ENCODE measurements around the gene ADGRB2.

ADGRB2 gene

DNA sequence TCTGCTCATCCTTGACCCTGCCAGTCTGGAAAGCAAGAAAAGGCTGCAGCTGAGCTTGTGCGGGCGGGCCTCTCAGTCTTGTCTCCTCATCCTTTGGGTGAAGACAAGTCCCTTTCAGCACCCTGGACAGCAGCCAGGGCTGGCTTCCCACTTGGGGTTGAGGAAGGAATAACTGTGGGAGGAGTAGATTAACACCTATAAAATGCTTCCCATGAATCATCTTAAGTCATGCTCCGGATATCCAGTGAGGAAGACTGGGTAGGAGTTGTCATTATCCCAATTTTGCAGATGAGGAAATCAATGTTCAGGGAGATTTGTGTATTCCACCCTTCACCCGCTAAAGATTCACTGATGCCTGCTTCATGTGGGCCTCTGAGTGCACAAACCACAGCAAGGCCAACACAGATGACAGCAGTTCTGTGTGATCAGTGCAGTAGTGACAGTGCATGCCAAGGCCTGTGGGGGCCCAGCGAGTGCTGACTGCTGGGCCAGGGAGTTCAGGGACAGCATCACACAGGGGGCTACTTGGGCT, 40.2 kb downstream of the ADGRB2 start:
- H3K4me3 ChIP-seq (ENCODE audit: low read depth, low read length) = no peak overlapping the region
- TF ChIP-seq, protein P1, sequence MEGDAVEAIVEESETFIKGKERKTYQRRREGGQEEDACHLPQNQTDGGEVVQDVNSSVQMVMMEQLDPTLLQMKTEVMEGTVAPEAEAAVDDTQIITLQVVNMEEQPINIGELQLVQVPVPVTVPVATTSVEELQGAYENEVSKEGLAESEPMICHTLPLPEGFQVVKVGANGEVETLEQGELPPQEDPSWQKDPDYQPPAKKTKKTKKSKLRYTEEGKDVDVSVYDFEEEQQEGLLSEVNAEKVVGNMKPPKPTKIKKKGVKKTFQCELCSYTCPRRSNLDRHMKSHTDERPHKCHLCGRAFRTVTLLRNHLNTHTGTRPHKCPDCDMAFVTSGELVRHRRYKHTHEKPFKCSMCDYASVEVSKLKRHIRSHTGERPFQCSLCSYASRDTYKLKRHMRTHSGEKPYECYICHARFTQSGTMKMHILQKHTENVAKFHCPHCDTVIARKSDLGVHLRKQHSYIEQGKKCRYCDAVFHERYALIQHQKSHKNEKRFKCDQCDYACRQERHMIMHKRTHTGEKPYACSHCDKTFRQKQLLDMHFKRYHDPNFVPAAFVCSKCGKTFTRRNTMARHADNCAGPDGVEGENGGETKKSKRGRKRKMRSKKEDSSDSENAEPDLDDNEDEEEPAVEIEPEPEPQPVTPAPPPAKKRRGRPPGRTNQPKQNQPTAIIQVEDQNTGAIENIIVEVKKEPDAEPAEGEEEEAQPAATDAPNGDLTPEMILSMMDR (conservative IDR thresholded peaks at IDR 0.05; ENCODE audit: low read depth, low read length) = no peak
- DNase-seq (ENCODE audit: low read depth) = peak; percentile 74

DNA sequence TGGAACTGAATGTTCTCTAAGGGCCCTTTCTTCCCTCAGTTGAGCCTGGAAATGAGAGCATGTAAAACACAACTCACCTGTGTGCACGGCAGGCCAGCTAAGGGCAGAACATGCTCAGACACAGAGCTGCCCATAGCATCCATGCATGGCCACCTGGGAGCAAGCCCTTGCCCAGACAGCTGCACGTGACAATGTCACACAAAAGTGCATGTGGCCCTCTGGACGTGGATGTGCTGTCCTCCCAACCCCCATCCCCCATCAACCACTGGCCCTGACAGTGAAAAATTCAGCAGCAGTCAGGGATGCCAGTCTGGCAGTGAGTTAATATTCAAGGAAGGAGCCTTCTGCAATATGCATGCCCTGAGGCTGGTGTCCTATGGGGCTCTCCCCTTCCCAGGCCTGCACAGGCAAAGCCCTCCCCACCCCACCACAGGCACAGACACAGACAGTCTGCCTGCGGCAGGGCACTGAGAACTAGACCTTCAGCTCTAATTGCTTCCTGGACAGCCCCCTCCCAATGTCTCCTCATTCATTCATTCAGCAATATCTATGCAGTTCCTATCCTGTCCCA, 45.7 kb downstream of the ADGRB2 start:
- TF ChIP-seq, protein P1 (conservative IDR thresholded peaks at IDR 0.05; ENCODE audit: low read depth, low read length) = no peak
- H3K4me3 ChIP-seq (ENCODE audit: low read depth, low read length) = no peak overlapping the region
- no peak for DNase-seq (ENCODE audit: low read depth)

DNA sequence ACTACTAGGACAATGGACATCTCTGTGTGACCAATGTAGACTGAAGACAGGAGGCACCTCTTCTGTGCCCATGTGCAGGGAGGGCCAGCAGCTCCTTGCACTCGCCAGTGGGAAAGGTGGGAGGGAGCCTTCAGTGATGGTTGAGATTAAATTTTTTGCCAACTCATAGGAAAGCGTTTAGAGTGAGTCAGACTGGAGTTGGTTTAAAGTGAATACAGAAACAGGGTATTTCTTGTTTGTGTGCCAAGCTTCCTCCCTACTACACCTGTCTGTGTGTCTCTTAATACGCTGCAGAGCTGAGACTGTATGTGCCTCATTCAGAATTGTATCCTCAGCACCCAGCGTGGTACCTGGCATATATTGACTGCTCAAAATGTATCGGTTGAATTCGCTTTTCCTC, 46.8 kb downstream of the ADGRB2 start:
- no peak overlapping the region for H3K4me3 ChIP-seq (ENCODE audit: low read depth, low read length)
- DNase-seq (ENCODE audit: low read depth) = no peak
- TF ChIP-seq, protein P1 (conservative IDR thresholded peaks at IDR 0.05; ENCODE audit: low read depth, low read length) = no peak

DNA sequence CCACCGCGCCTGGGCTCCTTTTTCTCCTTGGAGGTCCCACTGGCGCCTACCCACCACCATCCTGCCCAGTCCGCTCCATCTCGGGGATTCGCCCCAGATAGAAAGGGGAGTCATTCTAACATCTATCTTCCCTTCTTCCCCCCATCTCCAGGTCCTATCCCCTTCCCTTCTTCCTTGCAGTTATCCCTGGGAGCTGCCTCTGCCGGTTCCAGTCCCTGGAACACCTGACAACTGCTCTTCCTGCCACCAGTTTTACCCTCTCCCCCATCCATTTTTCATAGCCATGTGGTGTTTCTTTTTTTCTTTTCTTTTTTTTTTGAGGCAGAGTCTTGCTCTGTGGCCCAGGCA, 48.3 kb downstream of the ADGRB2 start:
- no peak overlapping the region for H3K4me3 ChIP-seq (ENCODE audit: low read depth, low read length)
- DNase-seq (ENCODE audit: low read depth) = no peak
- TF ChIP-seq, protein P1 (conservative IDR thresholded peaks at IDR 0.05; ENCODE audit: low read depth, low read length) = no peak

DNA sequence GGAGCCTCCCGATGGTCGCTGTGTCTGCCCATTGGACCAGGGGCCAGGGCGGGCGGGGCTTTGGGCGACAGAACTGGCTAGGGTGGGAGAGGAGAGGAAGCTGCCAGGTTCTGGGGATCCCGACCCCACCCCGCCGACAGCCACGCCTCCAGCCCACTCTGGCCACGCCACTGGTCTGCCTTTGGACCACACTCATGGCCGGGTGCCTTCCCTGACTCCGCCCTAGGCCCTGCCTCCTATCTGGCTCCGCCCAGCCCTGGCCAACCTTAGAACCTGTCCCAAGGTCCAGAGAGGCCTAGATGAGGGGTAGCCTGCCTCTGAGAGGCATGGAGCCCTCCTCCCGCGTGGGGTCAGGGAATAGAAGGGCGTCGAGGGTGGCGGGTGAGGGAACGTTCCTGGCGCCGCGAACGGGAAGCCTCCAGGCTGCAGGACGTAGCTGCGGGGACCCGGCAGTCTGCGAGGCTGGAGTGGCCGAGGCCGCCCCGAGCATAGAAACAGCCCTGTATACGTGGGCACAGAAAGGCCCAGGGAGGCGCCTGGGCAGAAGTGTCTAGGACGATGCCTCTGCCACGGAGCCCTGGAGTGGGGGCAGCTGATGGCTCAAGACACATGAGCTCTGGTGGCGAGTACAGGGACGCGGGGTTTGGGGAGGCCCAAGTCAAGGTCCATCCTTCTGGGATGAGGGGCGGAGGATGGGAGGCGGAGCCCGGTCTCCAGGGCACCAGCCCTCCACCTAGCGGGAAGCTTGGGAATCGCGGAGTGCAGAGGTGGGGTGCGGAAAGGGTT, 48.9 kb downstream of the ADGRB2 start:
- peak; percentile 92 for DNase-seq (ENCODE audit: low read depth)
- TF ChIP-seq, protein P1 (conservative IDR thresholded peaks at IDR 0.05; ENCODE audit: low read depth, low read length) = peak; percentile 88
- H3K4me3 ChIP-seq (ENCODE audit: low read depth, low read length) = peak overlapping the region; percentile 56

DNA sequence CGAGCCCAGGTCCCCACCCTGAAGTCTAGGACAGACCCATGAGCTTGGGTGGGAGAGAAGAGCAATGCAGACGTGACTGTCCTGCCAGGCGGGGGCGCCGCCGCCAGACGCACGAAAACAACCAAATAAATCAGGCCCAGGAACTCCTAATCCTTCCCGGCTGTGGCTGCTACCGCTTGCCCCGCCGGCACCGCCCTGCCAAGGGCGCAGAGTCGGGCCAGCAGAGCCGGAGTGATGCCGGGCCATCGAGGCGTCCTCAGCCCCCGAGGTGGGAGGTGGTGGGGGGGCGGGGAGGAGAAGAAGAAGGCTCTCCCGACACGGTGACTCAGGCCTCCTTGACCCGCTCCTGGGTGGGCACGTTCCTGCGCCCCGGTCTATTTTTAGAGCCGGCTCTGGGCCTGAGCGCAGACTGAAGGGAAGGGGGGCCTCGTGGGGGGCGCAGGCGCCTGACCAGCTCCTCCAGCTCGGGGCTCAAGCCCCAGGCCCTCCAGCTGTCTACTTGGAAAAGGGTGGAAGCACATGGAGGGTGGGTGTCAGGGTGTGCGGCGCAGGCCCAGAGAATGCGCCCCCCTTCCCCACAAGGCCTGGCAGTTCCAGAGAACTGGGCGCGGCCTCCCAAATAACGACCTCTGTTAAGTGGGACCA, 49.6 kb downstream of the ADGRB2 start:
- TF ChIP-seq, protein P1 (conservative IDR thresholded peaks at IDR 0.05; ENCODE audit: low read depth, low read length) = peak; percentile 61
- peak; percentile 63 for DNase-seq (ENCODE audit: low read depth)
- H3K4me3 ChIP-seq (ENCODE audit: low read depth, low read length) = peak overlapping the region; percentile 56
